Uterus (tissue), 2 donors: Measurements from ENCODE around the gene CYBRD1.

Experiments used
- POLR2A ChIP-seq, 2 donors: fragments of 450-650 bp; IDR thresholded peaks; one replicate each; pipeline ENCODE4 v1.6.1; 2016; ENCODE audit warnings: antibody characterized with exemption in 2 of 2, mild to moderate bottlenecking in 1 of 2, moderate library complexity in 1 of 2
- TF ChIP-seq, protein P1 (sequence below), 4 experiments: fragments of 200-600 bp in 2 of 4; fragments of 450-650 bp in 2 of 4; sonication (generic) in 2 of 4; IDR thresholded peaks; one replicate each; pipeline ENCODE4 v1.5.1; 2016 to 2019; ENCODE audit warnings: antibody characterized with exemption in 4 of 4, mild to moderate bottlenecking in 2 of 4, moderate library complexity in 1 of 4

DNA sequence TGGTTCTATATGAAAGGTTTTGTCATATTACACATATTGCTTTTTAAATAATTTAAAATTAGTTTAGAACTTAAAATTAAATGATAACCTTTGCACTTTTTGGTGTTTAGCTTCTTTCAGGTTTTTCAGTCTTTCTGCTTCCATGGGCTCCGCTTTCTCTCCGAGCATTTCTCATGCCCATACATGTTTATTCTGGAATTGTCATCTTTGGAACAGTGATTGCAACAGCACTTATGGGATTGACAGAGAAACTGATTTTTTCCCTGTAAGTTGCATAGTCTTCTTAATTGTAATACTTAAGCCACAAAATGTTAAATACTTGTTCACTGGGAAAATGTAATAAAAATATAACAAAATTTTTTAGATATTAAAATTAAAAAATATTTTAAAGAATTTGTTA lies 31.0 kb downstream of the CYBRD1 start:
- TF ChIP-seq POLR2A (IDR thresholded peaks at IDR 0.05), result no peak
- TF ChIP-seq, protein P1, sequence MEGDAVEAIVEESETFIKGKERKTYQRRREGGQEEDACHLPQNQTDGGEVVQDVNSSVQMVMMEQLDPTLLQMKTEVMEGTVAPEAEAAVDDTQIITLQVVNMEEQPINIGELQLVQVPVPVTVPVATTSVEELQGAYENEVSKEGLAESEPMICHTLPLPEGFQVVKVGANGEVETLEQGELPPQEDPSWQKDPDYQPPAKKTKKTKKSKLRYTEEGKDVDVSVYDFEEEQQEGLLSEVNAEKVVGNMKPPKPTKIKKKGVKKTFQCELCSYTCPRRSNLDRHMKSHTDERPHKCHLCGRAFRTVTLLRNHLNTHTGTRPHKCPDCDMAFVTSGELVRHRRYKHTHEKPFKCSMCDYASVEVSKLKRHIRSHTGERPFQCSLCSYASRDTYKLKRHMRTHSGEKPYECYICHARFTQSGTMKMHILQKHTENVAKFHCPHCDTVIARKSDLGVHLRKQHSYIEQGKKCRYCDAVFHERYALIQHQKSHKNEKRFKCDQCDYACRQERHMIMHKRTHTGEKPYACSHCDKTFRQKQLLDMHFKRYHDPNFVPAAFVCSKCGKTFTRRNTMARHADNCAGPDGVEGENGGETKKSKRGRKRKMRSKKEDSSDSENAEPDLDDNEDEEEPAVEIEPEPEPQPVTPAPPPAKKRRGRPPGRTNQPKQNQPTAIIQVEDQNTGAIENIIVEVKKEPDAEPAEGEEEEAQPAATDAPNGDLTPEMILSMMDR (IDR thresholded peaks at IDR 0.05), result no peak
